Measurements from ENCODE around the gene NAT14.

GRCh38 chr19:55452749-55453346 lies 32.1 kb upstream of the NAT14 start:
- TF ChIP-seq CTCF (IDR thresholded peaks at IDR 0.05) (no peak; the same call in 1 of the 2 replicates), NFIC (IDR thresholded peaks at IDR 0.05; ENCODE audit: borderline replicate concordance) (no peak), EZH2phosphoT487 (IDR thresholded peaks at IDR 0.05; ENCODE audit: borderline replicate concordance, low read depth) (no peak), YY1 (IDR thresholded peaks at IDR 0.05; ENCODE audit: low read depth) (no peak), TCF12 (IDR thresholded peaks at IDR 0.05) (no peak), EP300 (IDR thresholded peaks at IDR 0.05; ENCODE audit: borderline replicate concordance in 1 of 2, low read depth in 1 of 2, low read length in 1 of 2) (no peak), TAF1 (IDR thresholded peaks at IDR 0.05; ENCODE audit: borderline replicate concordance, low read depth, low read length) (no peak), TEAD4 (IDR thresholded peaks at IDR 0.05; ENCODE audit: borderline replicate concordance, insufficient read depth) (no peak), GABPA (IDR thresholded peaks at IDR 0.05; ENCODE audit: low read depth) (no peak), RAD21 (IDR thresholded peaks at IDR 0.05; ENCODE audit: low read length) (no peak)

Data from SK-N-SH (cell line).